Measurements from ENCODE around the gene GRIP1.

GRIP1 gene

GRCh38 chr12:66598608-66599007 is 80.3 kb downstream of the GRIP1 start:
- DNase-seq, result no peak

- no peak for DNase-seq
Observed at GRCh38 chr12:66598079-66598478, 80.8 kb downstream of the GRIP1 start.

DNA sequence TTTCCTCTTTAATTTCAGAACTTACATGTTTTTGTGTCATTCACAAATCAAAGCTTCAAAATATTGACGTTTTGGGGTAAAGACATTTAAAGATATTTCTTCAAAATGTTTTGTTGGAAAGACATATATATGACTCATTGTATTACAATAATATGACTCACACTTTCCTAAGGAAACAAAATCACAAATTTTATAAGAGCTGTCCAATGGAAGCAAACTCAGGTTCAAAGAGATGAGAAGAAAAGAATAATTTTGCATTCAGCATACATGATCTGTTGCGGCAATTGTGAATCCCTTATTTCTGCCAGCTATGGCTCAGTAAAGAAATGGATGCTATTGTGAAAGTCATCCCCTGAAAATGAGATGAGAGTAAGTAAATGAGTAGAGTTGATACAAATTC is 82.7 kb downstream of the GRIP1 start:
- DNase-seq, result no peak

GRCh38 chr12:66594688-66595087 is 84.2 kb downstream of the GRIP1 start:
- no peak for DNase-seq

DNA sequence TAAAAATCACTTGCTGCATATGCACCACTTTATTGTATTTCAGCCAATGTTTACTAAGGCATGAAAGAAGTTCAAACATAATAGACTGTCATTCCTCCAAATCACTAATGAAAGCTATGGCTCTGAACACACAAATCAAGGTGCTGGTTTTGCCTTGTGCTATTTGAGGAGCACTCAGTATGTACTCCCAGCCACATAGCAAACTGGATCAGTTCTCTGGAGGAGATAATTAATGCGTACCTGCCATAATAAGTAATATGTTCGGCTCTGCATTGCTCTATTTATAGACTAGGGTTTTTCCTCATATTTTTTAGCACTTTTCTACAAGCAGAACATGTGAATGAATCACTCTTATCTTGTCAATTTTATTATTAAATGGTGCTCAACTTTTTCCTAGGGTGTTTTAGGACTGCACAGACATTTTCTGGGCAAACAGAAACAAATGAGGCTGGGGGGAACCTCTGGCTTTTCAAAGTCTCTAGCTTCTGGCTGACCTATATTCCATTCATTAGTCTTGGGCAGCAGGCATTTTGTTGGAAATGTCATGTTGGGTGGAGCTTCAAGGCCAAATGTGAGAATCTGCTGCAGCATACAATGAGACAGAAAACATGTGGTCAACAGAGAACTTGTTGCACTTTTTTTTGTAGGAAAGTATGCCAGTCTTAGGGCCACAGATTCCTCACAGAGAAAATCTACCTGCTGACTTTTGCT is 88.4 kb downstream of the GRIP1 start:
- no peak for DNase-seq

- DNase-seq, result no peak
Observed at GRCh38 chr12:66589095-66589494, 89.8 kb downstream of the GRIP1 start.

DNA sequence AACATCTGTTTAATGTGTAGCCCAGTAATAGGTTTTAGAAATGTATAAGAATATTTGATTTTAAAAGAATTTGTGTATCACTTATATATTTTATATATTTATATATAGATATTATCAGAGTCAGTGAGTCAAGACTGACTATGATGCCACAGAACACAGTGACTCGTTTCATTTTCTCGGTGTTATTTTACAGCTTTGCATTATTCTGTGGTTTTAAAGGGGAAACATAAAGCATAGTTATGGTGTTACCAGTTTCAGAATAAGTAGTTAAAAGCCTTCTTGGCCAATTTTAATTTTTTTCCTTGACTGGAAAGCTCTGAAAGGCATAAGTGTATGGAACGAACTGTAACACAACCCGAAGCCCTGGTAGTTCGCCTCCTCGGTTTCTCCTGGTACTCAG is 91.0 kb downstream of the GRIP1 start:
- DNase-seq, result no peak

DNA sequence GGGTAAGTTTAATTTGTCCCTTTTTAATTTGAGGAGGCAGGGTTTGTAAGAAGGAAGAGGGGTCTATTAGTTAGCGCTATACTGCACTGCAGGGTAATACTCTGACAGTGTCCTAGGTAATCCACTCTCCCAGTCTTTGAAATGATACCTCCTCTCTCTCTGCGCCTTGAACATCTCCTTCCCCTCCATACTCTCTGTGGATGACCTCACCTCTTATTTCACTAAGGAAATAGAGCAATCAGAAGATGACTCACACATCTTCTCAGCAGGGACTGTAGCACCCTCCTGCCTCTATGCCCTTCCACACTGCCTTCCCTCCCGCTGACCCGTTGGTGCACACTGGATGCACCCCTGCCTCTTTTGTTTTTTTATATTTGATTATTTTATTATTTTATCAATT is 94.2 kb downstream of the GRIP1 start:
- DNase-seq, result no peak

- DNase-seq, result no peak
Observed at GRCh38 chr12:66573605-66574004, 105.3 kb downstream of the GRIP1 start.

GRCh38 chr12:66572845-66573244 is 106.0 kb downstream of the GRIP1 start:
- DNase-seq, result no peak

DNA sequence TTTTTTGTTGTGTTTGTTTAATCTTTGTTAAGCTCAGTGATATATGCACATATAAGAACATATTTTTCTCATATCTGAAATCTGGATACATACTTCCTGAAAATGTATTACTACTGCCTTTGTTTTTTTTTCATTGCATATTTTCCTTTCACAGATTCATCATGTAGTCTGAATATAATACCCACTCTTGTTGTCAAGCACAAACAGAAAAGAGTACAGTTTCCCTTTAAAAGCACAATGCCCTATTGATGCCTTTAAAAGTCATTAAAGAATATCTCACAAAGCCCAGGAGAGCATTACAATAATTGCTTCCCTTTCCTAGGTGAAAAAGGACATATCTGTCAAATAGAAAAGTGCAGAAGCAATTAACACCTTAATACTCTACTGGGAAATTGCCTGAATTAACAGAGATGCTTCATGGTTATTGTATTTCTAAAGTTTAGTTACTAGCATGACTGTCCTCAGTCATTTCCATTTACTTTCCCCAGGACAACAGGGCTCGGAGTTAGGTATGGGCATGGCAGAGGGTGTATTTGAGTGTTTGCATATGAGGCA is 107.4 kb downstream of the GRIP1 start:
- no peak for DNase-seq

DNA sequence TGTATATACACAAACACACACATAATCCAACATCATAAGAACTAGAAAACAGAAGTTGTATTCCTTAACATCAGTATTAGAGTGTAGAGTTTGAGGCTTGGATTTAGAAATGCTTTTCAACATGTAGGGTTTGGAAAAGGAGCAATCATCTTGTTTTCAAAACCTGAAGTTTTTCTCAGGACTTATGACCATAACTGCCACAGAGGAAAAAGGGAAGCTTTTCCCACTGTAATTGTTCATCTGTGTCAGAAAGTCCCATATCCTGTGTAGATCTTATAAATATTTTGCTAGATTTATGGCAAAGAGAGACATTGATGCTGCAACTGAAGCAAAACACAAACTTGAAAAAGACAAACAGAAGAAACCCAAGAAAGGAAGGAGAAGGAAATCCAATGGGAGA is 115.7 kb downstream of the GRIP1 start:
- DNase-seq, result no peak

- DNase-seq, result no peak
Observed at GRCh38 chr12:66555113-66555512, 123.8 kb downstream of the GRIP1 start.

GRCh38 chr12:66552716-66553115 is 126.2 kb downstream of the GRIP1 start:
- no peak for DNase-seq

- no peak for DNase-seq
Observed at GRCh38 chr12:66550626-66551025, 128.2 kb downstream of the GRIP1 start.

- DNase-seq, result no peak
Observed at GRCh38 chr12:66549050-66549389, 129.9 kb downstream of the GRIP1 start.

GRCh38 chr12:66548338-66549049 is 130.4 kb downstream of the GRIP1 start:
- no peak for DNase-seq

- DNase-seq, result no peak
Observed at GRCh38 chr12:66541426-66541825, 137.4 kb downstream of the GRIP1 start.

- DNase-seq, result no peak
Observed at GRCh38 chr12:66539431-66539830, 139.4 kb downstream of the GRIP1 start.

- no peak for DNase-seq
Observed at GRCh38 chr12:66538970-66539369, 139.9 kb downstream of the GRIP1 start.

DNA sequence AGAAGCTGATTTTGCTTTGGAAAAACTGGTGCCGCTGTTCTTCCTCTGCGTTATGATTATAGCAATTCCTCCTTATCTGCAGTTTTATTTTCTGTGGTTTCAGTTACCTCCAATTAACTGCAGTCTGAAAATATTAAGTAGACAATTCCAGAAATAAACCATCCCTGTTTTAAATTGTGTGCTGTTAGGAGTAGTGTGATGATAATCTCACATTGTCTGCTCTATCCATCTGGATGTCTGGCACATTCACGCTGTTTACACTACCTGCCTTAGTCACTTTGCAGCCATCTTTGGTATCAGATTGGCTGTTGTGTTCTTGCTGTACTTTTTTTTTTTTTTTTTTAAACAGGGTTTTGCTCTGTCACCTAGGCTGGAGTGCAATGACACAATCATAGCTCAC is 141.0 kb downstream of the GRIP1 start:
- no peak for DNase-seq

DNA sequence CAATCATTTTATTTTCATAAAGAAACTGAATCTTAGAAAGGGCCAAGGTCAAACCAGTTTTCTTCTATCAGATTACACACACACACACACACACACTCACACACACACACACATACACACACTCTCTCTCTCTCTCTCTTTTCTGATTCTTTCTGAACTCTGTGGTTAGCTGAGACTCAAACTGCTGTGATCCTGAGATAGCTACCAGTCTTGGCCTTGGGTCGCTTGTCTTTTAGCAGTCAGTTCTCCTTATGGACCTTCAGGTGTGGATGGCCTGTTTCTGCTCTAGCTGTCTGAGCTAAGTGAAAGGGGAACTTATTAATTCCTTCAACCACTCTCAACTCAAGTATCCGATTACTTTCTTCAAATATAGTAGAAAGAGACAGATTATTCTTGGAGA is 145.1 kb downstream of the GRIP1 start:
- no peak for DNase-seq

DNA sequence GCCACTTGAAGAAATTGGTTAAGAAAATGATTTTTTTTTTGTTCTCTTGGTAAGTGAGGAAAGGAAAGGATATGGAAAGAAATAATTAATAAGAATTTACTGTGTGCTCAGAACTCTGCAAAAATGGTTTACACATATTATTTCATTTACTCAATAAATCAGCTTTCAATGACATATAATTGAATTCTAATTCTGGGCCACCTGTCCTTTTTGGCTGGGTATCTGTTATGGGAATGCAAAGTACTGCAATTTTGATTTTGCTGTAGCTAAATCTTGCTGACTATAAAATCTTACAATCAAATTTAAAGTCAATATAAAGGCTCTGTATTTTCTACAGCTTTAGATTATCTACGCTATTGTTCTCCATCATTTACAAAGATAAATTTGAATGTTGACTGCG is 147.1 kb downstream of the GRIP1 start:
- DNase-seq, result no peak

DNA sequence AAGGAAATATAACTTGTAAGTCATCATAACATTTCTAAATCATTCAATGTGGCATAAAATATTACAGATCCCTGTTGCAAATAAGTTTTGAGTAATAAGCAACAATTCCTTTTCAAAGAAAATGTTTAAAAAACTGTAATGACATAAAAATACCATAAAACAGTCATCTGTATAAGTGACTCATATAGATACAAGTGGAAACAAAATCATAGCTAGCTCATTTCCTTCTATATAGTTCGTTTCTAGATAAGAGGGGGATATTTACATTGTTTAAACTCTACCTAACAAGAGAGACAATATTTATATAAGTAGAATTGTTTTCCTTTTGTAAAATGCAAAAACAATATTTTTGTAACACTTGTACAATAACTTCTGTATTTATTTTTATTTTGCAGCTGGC is 148.9 kb downstream of the GRIP1 start:
- DNase-seq, result no peak

DNA sequence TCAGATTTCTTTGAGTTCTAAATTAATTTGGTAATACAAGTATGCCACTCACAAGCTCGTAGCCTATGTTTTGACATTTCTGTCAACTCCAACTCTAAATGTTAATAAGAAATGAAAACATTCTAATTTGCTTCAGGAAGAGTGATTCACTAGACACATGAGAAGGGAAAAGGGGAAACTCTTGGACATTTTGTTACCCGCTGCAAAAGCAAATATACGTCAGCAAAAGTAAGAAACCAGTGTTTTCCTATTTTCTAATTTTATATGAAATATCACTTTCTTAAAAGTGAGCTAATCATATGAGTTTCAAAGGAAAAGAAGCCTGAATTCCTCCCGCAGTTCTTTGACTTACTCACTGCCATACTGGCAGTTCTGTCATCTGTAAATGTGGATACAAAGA is 162.3 kb downstream of the GRIP1 start:
- DNase-seq, result no peak

Measured in cortex of kidney (tissue), 1 donor.